Stimulated activated CD4-positive, alpha-beta T cell treated with anti-CD3 and anti-CD28 coated beads, Interleukin-4, amount 100 ng/mL, for 48 hours (primary cell): ENCODE data around the gene ANKRD61.
"Not testable (repeated sequence)": the region's sequence is repeated elsewhere in the genome, so short reads cannot be mapped to it uniquely, and the experiment has no call there.

ENCODE experiments used
- DNase-seq, 2 donors: peaks; one replicate each; pipeline ENCODE4 v3.0.0-alpha.2; 2020; ENCODE audit warnings: low read depth in 2 of 2

The ANKRD61 gene

DNA sequence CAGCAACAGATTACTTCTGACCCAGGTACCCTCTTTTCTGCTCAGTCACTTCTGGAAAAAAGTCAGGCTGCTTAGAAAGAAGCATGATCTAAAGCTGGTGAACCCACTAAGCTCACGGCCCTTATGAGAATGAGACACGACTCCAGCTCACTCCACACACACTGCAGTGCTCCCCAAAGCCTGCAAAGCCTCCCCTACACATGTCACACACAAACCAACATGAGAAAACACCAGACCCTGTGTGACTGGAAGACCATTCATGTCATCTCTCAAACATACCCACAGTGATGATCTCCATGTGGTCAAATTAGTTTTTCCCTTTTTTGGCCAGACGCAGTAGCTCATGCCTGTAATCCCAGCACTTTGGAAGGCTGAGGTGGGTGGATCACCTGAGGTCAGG, 391 bp downstream of the ANKRD61 start:
- no peak for DNase-seq

DNA sequence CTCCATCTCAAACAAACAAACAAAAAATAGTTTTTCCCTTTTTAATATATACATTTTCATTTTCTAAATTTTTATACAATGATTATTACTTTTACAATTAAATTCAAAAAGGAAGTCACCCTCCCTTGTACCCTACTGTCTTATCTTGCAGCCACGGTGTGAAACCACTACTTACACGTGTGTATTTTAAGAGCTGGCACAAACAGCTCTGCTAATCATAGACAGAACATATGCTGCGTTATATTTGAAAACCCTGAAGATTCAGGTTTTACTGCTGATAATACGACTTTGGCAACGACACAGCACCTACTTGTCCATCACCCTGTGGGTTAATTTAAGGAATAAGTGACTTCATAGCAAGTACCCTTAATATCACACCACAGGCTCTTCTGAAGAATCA, 991 bp downstream of the ANKRD61 start:
- DNase-seq, result no peak

DNA sequence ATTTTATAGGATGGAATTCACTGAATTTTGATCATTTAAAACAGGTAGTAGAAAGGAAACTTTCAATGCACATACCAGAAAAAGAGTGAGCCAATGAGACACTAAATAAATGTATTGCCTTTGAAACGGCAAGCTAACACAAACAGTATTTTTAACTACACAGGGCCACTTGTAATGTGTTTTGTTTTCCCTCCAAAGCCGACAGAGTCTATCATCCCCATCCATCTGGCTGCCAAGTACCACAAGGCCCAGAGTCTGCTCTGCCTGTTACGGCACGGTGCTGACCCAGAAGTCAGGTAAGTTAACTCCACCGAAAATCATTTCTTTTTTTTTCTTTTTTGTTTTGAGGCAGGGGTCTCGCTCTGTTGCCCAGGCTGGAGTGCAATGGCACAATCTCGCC, 1.5 kb downstream of the ANKRD61 start:
- no peak for DNase-seq

DNA sequence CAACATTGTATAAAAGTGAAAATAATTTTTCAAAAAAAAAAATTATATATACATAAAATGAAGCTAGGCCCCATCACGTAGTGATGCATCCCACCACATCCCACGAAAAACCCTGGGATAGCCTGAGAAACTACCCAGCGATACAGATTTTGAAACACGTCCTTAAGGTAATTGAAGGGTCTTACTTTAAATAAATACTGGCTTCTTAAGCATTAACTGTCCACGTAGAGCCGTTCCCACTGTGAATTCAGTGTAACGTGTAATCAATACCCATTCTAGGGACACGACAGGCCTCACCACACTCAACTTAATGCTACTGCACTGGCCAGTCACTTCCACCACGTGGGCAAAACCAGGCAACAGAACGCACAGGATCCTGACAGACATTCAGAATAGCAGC, 4.0 kb downstream of the ANKRD61 start:
- no peak for DNase-seq

DNA sequence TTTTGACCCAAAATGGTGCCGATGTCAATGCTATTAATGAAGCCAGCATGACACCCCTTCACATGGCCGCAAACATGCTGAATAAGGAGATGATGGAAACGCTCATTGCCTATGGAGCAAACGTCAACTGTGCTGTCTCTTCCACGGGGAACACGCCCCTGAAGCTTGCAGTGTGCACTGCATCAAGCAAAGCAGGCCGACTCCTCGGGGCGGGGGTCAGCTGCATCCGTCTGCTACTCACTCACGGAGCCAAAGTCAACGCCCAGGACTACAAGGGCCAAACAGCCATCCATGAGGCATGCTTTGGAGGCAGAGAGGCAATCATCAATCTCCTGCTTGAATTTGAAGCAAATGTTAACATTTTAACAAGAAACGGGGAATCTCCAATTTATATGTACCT, 4.5 kb downstream of the ANKRD61 start:
- no peak for DNase-seq

DNA sequence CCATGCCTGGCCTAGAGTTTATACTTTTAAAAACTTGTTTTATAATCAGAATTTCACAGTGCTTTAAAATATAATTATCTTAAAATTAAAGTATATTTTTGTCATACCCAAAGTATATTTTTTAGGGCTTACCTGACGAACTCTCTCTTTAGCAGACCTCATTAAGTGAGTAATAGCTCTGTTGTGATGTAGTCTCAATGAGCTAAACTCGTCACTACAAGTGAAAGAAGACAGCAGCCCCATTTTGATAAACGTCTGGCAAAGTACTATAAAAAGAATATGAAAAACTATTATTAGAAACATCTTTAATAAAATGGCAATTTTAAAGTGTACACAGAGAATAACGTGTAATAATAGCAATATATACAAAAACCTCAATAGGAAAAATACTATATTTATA, 18.6 kb downstream of the ANKRD61 start:
- DNase-seq, result no peak

DNA sequence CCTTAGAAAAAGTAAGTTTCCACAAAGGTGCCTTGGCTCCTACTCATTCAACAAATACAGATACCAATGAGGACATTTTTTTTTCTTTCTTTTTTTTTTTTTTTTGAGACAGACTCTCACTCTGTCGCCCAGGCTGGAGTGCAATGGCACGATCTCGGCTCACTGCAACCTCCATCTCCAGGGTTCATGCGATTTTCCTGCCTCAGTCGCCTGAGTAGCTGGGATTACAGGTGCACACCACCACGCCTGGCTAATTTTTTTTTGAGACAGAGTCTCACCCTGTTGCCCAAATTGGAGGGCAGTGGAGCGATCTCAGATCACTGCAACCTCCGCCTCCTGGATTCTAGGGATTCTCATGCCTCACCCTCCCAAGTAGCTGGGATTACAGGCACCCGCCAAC, 20.0 kb downstream of the ANKRD61 start:
- not testable (repeated sequence) for DNase-seq

DNA sequence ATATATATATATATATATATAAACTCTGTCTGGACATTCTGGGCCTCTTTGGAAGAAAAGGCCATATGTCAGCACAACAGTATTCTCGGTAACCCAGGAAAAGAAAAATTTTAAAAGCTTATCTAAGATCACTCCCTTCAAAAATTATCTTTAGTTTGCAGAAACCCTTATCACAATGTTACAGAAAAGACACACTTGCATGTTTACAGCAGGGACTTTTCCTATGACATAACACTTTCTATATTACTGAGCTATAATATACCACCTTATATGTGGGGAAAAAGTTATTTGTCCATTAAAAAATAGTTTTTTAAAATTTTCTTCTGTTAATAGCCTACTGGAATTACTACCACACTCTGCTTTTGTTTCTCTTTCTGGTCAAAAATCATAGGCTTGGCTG, 25.4 kb downstream of the ANKRD61 start:
- no peak for DNase-seq

DNA sequence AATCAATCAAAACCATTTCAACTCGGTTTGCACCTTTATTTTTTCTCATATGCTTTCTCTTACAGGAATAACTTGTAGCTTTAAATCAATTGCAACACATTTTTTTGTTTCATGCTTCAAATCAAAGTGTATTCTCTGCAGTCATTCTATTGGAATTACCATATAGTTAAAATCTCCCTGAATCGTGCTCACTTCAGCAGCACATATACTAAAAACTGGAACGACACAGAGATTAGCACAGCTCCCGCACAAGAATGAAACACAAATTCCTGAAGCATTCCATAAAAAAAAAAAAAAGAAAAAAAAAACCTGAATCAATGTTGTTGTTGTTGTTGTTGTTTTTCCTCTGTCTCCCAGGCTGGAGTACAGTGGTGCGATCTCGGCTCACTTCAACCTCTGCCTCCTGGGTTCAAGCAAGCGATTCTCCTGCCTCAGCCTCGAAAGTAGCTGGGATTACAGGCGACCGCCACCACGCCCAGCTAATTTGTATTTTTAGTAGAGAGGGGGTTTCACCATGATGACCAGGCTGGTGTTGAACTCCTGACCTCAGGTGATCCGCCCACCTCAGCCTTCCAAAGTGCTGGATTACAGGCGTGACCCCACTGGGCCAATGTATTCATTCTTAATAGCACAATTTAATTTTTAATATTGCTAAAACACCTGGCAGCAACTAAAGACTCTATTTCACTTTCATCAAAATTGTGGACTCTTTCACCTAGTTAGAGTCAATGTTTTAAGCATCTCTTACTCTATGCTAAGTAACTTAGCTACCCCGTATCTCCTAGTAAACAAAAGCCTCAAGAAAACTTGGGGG, 26.3 kb downstream of the ANKRD61 start:
- DNase-seq, result no peak

DNA sequence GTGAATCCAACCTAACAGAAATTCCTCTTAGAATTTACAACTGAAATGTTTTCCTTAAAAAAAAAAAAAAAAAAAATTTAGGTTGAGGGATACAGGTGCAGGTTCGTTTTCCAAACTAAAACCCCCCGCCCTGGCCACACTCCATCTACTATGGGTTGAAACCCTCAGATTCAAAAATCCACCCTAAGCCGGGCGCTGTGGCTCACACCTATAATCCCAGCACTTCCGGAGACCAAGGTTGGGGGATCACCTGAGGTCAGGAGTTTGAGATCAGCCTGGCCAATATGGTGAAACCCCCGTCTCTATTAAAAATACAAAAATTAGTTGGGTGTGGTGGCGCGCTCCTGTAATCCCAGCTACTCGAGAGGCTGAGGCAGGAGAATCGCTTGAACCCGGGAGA, 28.8 kb downstream of the ANKRD61 start:
- not testable (repeated sequence) for DNase-seq

DNA sequence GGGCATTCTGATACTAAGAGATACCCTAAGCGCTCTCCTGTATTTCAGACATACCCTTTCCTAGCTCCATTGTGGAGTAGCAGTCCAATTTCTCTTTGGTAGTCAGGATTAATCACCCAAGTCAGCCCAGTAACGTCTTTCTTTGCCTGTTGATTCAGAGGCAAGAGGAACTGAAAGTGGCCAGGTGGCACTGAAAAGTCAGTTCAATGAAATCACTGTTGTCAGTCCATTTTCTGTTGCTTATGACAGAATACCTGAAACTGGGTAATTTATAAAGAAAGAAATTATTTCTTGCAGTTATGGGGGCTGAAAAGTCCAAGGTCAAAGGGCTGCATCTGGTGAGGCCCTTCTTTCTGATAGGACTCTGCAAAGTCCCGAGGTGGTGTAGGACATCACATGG, 40.2 kb downstream of the ANKRD61 start:
- DNase-seq, result no peak

DNA sequence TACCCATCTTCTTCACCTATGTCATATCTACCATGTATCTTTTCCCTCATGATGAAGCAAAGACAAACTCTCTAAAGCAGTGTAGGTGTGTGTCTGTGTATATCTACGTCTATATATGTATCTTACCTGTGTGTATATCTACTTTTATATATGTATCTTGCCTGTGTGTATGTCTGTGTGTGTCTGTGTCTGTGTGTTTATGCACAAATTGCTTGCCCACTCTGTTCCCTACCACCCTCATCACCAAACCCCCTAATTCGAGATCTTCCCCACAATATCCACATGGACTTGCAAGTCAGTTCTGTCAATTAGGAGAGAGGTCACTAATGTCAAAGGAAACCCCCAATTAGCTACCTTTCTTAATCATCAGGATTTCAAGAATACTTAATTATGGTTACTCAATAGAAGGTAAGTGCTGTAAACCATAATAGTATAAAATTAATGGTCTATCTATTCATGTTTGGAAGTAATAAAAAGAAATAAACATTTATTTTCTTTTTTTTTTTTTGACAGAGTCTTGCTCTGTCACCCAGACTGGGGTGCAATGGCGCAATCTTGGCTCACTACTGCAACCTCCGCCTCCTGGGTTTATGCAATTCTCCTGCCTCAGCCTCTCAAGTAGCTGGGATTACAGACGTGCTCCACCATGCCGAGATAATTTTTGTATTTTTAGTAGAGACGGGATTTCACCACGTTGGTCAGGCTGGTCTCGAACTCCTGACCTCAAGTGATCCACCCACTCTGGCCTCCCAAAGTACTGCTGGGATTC, 43.6 kb downstream of the ANKRD61 start:
- DNase-seq, result no peak

DNA sequence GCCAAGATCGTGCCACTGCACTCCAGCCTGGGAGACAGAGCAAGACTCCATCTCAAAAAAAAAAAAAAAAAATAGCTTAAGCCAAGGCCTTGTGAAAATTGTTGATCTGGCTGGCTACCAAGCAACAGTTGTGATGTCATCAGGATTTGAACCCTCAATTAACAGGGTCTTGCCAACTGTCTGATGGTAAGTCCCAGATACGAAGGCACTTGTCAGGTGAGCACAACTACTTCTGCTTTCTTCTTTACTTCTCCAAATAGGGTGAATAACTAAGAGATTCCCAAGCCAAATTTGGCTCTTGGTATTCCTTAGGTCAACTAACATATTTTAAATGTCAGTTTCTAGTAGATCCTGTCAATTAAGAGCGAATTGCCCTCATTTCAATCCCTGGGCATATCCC, 47.4 kb downstream of the ANKRD61 start:
- DNase-seq, result no peak

DNA sequence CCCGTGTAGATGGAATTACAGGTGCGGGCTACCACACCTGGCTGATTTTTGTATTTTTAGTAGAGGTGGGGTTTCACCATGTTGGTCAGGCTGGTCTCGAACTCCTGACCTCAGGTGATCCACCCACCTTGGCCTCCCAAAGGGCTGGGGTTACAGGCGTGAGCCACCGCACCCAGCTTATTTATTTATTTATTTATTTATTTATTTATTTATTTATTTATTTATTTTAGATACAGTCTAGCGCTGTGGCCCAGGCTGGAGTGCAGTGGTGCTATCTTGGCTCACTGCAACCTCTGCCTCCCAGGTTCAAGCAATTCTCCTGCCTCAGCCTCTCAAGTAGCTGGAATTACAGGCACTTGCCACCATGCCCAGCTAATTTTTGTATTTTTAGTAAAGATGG, 51.9 kb downstream of the ANKRD61 start:
- not testable (repeated sequence) for DNase-seq
